Loucy (cell line): ENCODE data around the gene MCF2L2.

Experiments
- H2AFZ ChIP-seq: fragments of 200-600 bp; sonication (generic); 2 replicates; pipeline ENCODE4 v1.6.0; 2016; ENCODE audit warnings: antibody characterized with exemption, mild to moderate bottlenecking, low read length, moderate library complexity
- H3F3A ChIP-seq: fragments of 200-600 bp; 2 replicates; pipeline ENCODE4 v1.6.0; 2016; ENCODE audit warnings: antibody characterized with exemption, low read depth, mild to moderate bottlenecking
- H3K27me3 ChIP-seq: fragments of 200-600 bp; sonication (generic); 2 replicates; pipeline ENCODE4 v1.6.1; 2014; ENCODE audit warnings: low read length, mild to moderate bottlenecking; ENCODE audit not compliant: insufficient read depth, poor library complexity, severe bottlenecking
- H3K36me3 ChIP-seq: fragments of 200-600 bp; sonication (generic); 2 replicates; pipeline ENCODE4 v1.6.1; 2016; ENCODE audit warnings: low read length; ENCODE audit not compliant: insufficient read depth
- H3K4me1 ChIP-seq: fragments of 200-600 bp; sonication (generic); 2 replicates; pipeline ENCODE4 v1.5.1; 2014; ENCODE audit warnings: low read length, mild to moderate bottlenecking; ENCODE audit not compliant: insufficient read depth, poor library complexity, severe bottlenecking
- H3K4me2 ChIP-seq: fragments of 200-600 bp; sonication (generic); 2 replicates; pipeline ENCODE4 v1.6.0; 2014; ENCODE audit warnings: antibody characterized with exemption, low read length, low read depth, mild to moderate bottlenecking; ENCODE audit not compliant: poor library complexity, severe bottlenecking
- H3K4me3 ChIP-seq: fragments of 200-600 bp; sonication (generic); 2 replicates; pipeline ENCODE4 v1.5.1; 2014; ENCODE audit warnings: low read length, mild to moderate bottlenecking, mixed read lengths; ENCODE audit not compliant: poor library complexity, severe bottlenecking
- H3K79me2 ChIP-seq: fragments of 200-600 bp; sonication (generic); 2 replicates; pipeline ENCODE4 v1.6.1; 2014; ENCODE audit warnings: low read length; ENCODE audit not compliant: insufficient read depth
- H3K9ac ChIP-seq: fragments of 200-600 bp; sonication (generic); 2 replicates; pipeline ENCODE4 v1.6.0; 2014; ENCODE audit warnings: mild to moderate bottlenecking, low read depth, low read length, moderate library complexity; ENCODE audit not compliant: poor library complexity, severe bottlenecking
- H3K9me2 ChIP-seq: fragments of 200-600 bp; sonication (generic); replicated peaks from 2 replicates; pipeline ENCODE4 v1.6.1; 2016; ENCODE audit warnings: low read depth, low read length, mixed read lengths
- H3K9me3 ChIP-seq: fragments of 200-600 bp; sonication (generic); 2 replicates; pipeline ENCODE4 v1.6.1; 2014; ENCODE audit warnings: mild to moderate bottlenecking, antibody characterized with exemption, low read length, low read depth; ENCODE audit not compliant: insufficient read depth
- H4K20me1 ChIP-seq: fragments of 200-600 bp; sonication (generic); 2 replicates; pipeline ENCODE4 v1.6.0; 2014; ENCODE audit warnings: antibody characterized with exemption, low read length, mild to moderate bottlenecking; ENCODE audit not compliant: insufficient read depth, poor library complexity, severe bottlenecking
- CTCF ChIP-seq: fragments of 200-600 bp; sonication (generic); conservative IDR thresholded peaks from 2 replicates; pipeline ENCODE4 v1.5.1; 2014; ENCODE audit warnings: mild to moderate bottlenecking, antibody characterized with exemption, low read length
- EZH2phosphoT487 ChIP-seq: fragments of 200-600 bp; IDR thresholded peaks from 2 replicates; pipeline ENCODE4 v1.6.1; 2018; ENCODE audit warnings: antibody characterized with exemption, mild to moderate bottlenecking, moderate library complexity, borderline replicate concordance

MCF2L2 gene

GRCh38 chr3:183285318-183285717 lies 143.1 kb downstream of the MCF2L2 start:
- H3K4me2 ChIP-seq = peak overlapping the region; percentile 79

GRCh38 chr3:183284570-183284969 lies 143.8 kb downstream of the MCF2L2 start:
- TF ChIP-seq CTCF (no peak), EZH2phosphoT487 (no peak)

More at GRCh38 chr3:183285318-183285717, 143.1 kb downstream of the MCF2L2 start:
- H2AFZ ChIP-seq = peak overlapping the region; percentile 76
- H3K79me2 ChIP-seq = no peaks in the 10 kb centered on the region
- no peaks in the 10 kb centered on the region for H3K9me3 ChIP-seq
- H4K20me1 ChIP-seq = no peaks in the 10 kb centered on the region
- no peaks in the 10 kb centered on the region for H3K36me3 ChIP-seq
- TF ChIP-seq EZH2phosphoT487 (no peak), CTCF (no peak)
- H3K9me2 ChIP-seq = no peaks in the 10 kb centered on the region
- peaks cover 15% of the 10 kb centered on the region for H3K4me1 ChIP-seq
- peak overlapping the region; percentile 41 for H3K9ac ChIP-seq
- H3K27me3 ChIP-seq = no peaks in the 10 kb centered on the region
- H3K4me3 ChIP-seq = peak overlapping the region; percentile 57
- no peaks in the 10 kb centered on the region for H3F3A ChIP-seq

GRCh38 chr3:183283886-183284285 lies 144.5 kb downstream of the MCF2L2 start:
- H3K4me1 ChIP-seq = peaks cover 15% of the 10 kb centered on the region
- no peak overlapping the region for H3K4me3 ChIP-seq
- H4K20me1 ChIP-seq = no peaks in the 10 kb centered on the region
- no peaks in the 10 kb centered on the region for H3K9me3 ChIP-seq
- H2AFZ ChIP-seq = no peak overlapping the region
- no peaks in the 10 kb centered on the region for H3F3A ChIP-seq
- H3K27me3 ChIP-seq = no peaks in the 10 kb centered on the region
- no peak overlapping the region for H3K4me2 ChIP-seq
- no peaks in the 10 kb centered on the region for H3K9me2 ChIP-seq
- TF ChIP-seq CTCF = no peak
- no peak for TF ChIP-seq EZH2phosphoT487
- H3K36me3 ChIP-seq = no peaks in the 10 kb centered on the region
- H3K79me2 ChIP-seq = no peaks in the 10 kb centered on the region
- no peak overlapping the region for H3K9ac ChIP-seq

More at GRCh38 chr3:183284570-183284969, 143.8 kb downstream of the MCF2L2 start:
- H3K4me1 ChIP-seq = peaks cover 15% of the 10 kb centered on the region
- H3F3A ChIP-seq = no peaks in the 10 kb centered on the region
- H3K36me3 ChIP-seq = no peaks in the 10 kb centered on the region
- no peaks in the 10 kb centered on the region for H3K9me2 ChIP-seq
- no peaks in the 10 kb centered on the region for H3K79me2 ChIP-seq
- no peak overlapping the region for H3K9ac ChIP-seq
- no peaks in the 10 kb centered on the region for H3K9me3 ChIP-seq
- H3K4me3 ChIP-seq = no peak overlapping the region
- H3K27me3 ChIP-seq = no peaks in the 10 kb centered on the region
- no peaks in the 10 kb centered on the region for H4K20me1 ChIP-seq
- H3K4me2 ChIP-seq = no peak overlapping the region
- H2AFZ ChIP-seq = no peak overlapping the region
